Endothelial cell (in vitro differentiated cells): Measurements from ENCODE around the gene SLC22A1. TPM values are rescaled to one million over a fixed set of nuclear protein-coding genes. Genes with fewer than 3 reads are reported as not detected.

Source experiments
- DNase-seq: peaks from one replicate; pipeline ENCODE4 v3.0.0; 2021; ENCODE audit warnings: low spot score
- H3K27ac Mint-ChIP-seq: one replicate; pipeline ENCODE4 v1.8.0; 2021; ENCODE audit warnings: mixed read lengths, inconsistent platforms; ENCODE audit not compliant: unreplicated experiment
- H3K27me3 Mint-ChIP-seq: one replicate; pipeline ENCODE4 v1.8.0; 2021; ENCODE audit warnings: mild to moderate bottlenecking, moderate library complexity, mixed read lengths, inconsistent platforms; ENCODE audit not compliant: unreplicated experiment
- H3K36me3 Mint-ChIP-seq: one replicate; pipeline ENCODE4 v1.8.0; 2021; ENCODE audit warnings: mild to moderate bottlenecking, low read depth, mixed read lengths, inconsistent platforms; ENCODE audit not compliant: unreplicated experiment
- H3K4me1 Mint-ChIP-seq: one replicate; pipeline ENCODE4 v1.8.0; 2021; ENCODE audit warnings: mild to moderate bottlenecking, mixed read lengths, inconsistent platforms; ENCODE audit not compliant: unreplicated experiment
- H3K4me3 Mint-ChIP-seq: one replicate; pipeline ENCODE4 v1.8.0; 2021; ENCODE audit warnings: mild to moderate bottlenecking, mixed read lengths, inconsistent platforms; ENCODE audit not compliant: unreplicated experiment
- H3K9me3 Mint-ChIP-seq: one replicate; pipeline ENCODE4 v1.8.0; 2021; ENCODE audit warnings: mixed read lengths, inconsistent platforms; ENCODE audit not compliant: unreplicated experiment
- CTCF ChIP-seq: fragments of 200-600 bp; sonication (generic); IDR thresholded peaks from one replicate; pipeline ENCODE4 v1.5.0; 2021; ENCODE audit warnings: antibody characterized with exemption; ENCODE audit not compliant: unreplicated experiment
- total RNA-seq: library from RNA; stranded (reverse); fragmentation: NEBNext Ultra II Directional; extraction: Animal tissue kit (Norgen Biotek cat#: 25700); gene quantifications from one replicate; pipeline ENCODE4 v1.2.1, GENCODE V29; 2021; ENCODE audit not compliant: unreplicated experiment

The SLC22A1 gene
- total RNA-seq, 1 donor from 2014 or later, result 2.7 TPM

- no peak overlapping the region for H3K4me3 Mint-ChIP-seq
- no peak for TF ChIP-seq CTCF
- H3K27me3 Mint-ChIP-seq, result peaks cover 2% of the 10 kb centered on the region
- H3K27ac Mint-ChIP-seq, result peak overlapping the region; percentile 84
- no peak for DNase-seq
- peaks cover 11% of the 10 kb centered on the region for H3K4me1 Mint-ChIP-seq
- H3K9me3 Mint-ChIP-seq, result no peaks in the 10 kb centered on the region
- peaks cover 44% of the 10 kb centered on the region for H3K36me3 Mint-ChIP-seq
Measured at GRCh38 chr6:160101277-160102205, 20.1 kb upstream of the SLC22A1 start.

GRCh38 chr6:160102399-160102798 is 19.2 kb upstream of the SLC22A1 start:
- H3K4me3 Mint-ChIP-seq, result no peak overlapping the region
- H3K4me1 Mint-ChIP-seq, result peaks cover 18% of the 10 kb centered on the region
- no peak overlapping the region for H3K27ac Mint-ChIP-seq
- no peaks in the 10 kb centered on the region for H3K9me3 Mint-ChIP-seq
- peaks cover 45% of the 10 kb centered on the region for H3K36me3 Mint-ChIP-seq
- DNase-seq, result no peak
- TF ChIP-seq CTCF, result no peak
- peaks cover 6% of the 10 kb centered on the region for H3K27me3 Mint-ChIP-seq

- H3K27me3 Mint-ChIP-seq, result peaks cover 8% of the 10 kb centered on the region
- H3K4me1 Mint-ChIP-seq, result peaks cover 26% of the 10 kb centered on the region
- TF ChIP-seq CTCF, result peak; percentile 27
- peak; percentile 39 for DNase-seq
- H3K27ac Mint-ChIP-seq, result no peak overlapping the region
- no peaks in the 10 kb centered on the region for H3K9me3 Mint-ChIP-seq
- H3K36me3 Mint-ChIP-seq, result peaks cover 46% of the 10 kb centered on the region
- H3K4me3 Mint-ChIP-seq, result no peak overlapping the region
Measured at GRCh38 chr6:160102956-160103824, 18.4 kb upstream of the SLC22A1 start.

GRCh38 chr6:160103825-160104100 is 17.9 kb upstream of the SLC22A1 start:
- Mint-ChIP-seq H3K4me1 (peaks cover 28% of the 10 kb centered on the region), H3K27ac (no peak overlapping the region), H3K27me3 (peaks cover 8% of the 10 kb centered on the region), H3K4me3 (peak overlapping the region; percentile 51), H3K9me3 (no peaks in the 10 kb centered on the region), H3K36me3 (peaks cover 48% of the 10 kb centered on the region)
- no peak for TF ChIP-seq CTCF
- no peak for DNase-seq
